HepG2 (cell line): ENCODE measurements around the gene PPP1R9B. TPM values are rescaled to one million over a fixed set of nuclear protein-coding genes. Genes with fewer than 3 reads are reported as not detected.
A peak's percentile ranks its signal among the peaks of the same experiment; 100 is the strongest.

ENCODE experiments used
- ATAC-seq: fragments of 200-7000 bp; cut with Tn5 transposase; 3 replicates; pipeline ENCODE4 v1.9.1; 2020; ENCODE audit warnings: mild to moderate bottlenecking, moderate library complexity
- BruUV-seq: library from RNA; stranded (reverse); fragments of 400-500 nt; replicated peaks from 2 replicates; lab custom pipeline; 2021; lab: Mats Ljungman, UMichigan
- CTCF ChIA-PET: fragments of 300-600 bp; formaldehyde crosslinking; extraction: SDS; loops from one replicate; lab custom pipeline; 2021; ENCODE audit warnings: low total read pairs, inconsistent platforms, low intra/inter-chr PET ratio; lab: Yijun Ruan, JAX
- POLR2A ChIA-PET: fragments of 350-600 bp; sonication (Branson Sonifier 250); formaldehyde crosslinking; loops from one replicate; lab custom pipeline; 2020; ENCODE audit warnings: antibody characterized with exemption, inconsistent platforms; lab: Yijun Ruan, JAX
- DNase-seq: peaks from one replicate; pipeline ENCODE4 v3.0.0-alpha.2; 2015; ENCODE audit warnings: low spot score
- FAIRE-seq: peaks from 3 replicates; lab custom pipeline; 2011; peaks lifted over from hg19 to GRCh38; lab: Jason Lieb, UNC
- H2AFZ ChIP-seq: one replicate; pipeline ENCODE4 v1.6.1; 2011; ENCODE audit warnings: low read length, inconsistent platforms
- H3K27ac ChIP-seq: fragments of 300-600 bp; 3 replicates; pipeline ENCODE4 v1.8.0; 2011; ENCODE audit warnings: mixed run types, mild to moderate bottlenecking, mixed read lengths, low read length, inconsistent platforms; ENCODE audit not compliant: insufficient read depth; ENCODE audit errors: extremely low read length
- H3K27me3 ChIP-seq, 2 experiments: fragments of 200-600 bp in 1 of 2; 2 replicates in 1 of 2; 3 replicates in 1 of 2; pipeline versions ENCODE4 v1.6.0 to v1.8.0; 2011; ENCODE audit warnings: low read length in 2 of 2, mild to moderate bottlenecking in 2 of 2, moderate library complexity in 2 of 2, inconsistent platforms in 1 of 2; ENCODE audit not compliant: insufficient read depth in 2 of 2, control insufficient read depth in 1 of 2
- H3K36me3 ChIP-seq, 2 experiments: fragments of 200-600 bp in 1 of 2; replicated peaks in 1 of 2; 2 replicates in 1 of 2; 3 replicates in 1 of 2; pipeline versions ENCODE4 v1.5.1 to v1.8.0; 2011; ENCODE audit warnings: low read length in 2 of 2, inconsistent platforms in 1 of 2; ENCODE audit not compliant: insufficient read depth in 2 of 2, control insufficient read depth in 1 of 2
- H3K4me1 ChIP-seq: 2 replicates; pipeline ENCODE4 v1.5.1; 2012; ENCODE audit warnings: low read length, inconsistent platforms; ENCODE audit not compliant: insufficient read depth
- H3K4me2 ChIP-seq: 2 replicates; pipeline ENCODE4 v1.6.0; 2011; ENCODE audit warnings: low read depth, low read length, inconsistent platforms
- H3K4me3 ChIP-seq, 3 experiments: fragments of 200-600 bp in 1 of 3; sonication (generic), shearing (Covaris generic) in 1 of 3; replicated peaks in 1 of 3; 2 replicates each; pipeline ENCODE4 v1.5.1; 2011 to 2016; ENCODE audit warnings: low read length in 3 of 3, inconsistent platforms in 2 of 3, low read depth in 2 of 3, mild to moderate bottlenecking in 2 of 3, control low read depth in 1 of 3, mixed read lengths in 1 of 3; ENCODE audit not compliant: insufficient read depth in 1 of 3
- H3K79me2 ChIP-seq: one replicate; pipeline ENCODE4 v1.6.1; 2011; ENCODE audit warnings: low read length, inconsistent platforms; ENCODE audit not compliant: insufficient read depth
- H3K9ac ChIP-seq: 2 replicates; pipeline ENCODE4 v1.6.0; 2011; ENCODE audit warnings: mild to moderate bottlenecking, low read depth, low read length, inconsistent platforms; ENCODE audit not compliant: insufficient read depth
- H3K9me3 ChIP-seq: 2 replicates; pipeline ENCODE4 v1.5.1; 2012; ENCODE audit warnings: mild to moderate bottlenecking, low read length
- H4K20me1 ChIP-seq: 2 replicates; pipeline ENCODE4 v1.6.0; 2011; ENCODE audit warnings: inconsistent platforms, mild to moderate bottlenecking, low read length, moderate library complexity; ENCODE audit not compliant: insufficient read depth
- EZH2 ChIP-seq: conservative IDR thresholded peaks from 2 replicates; pipeline ENCODE4 v1.6.1; 2012; ENCODE audit warnings: mild to moderate bottlenecking, low read depth, low read length, moderate library complexity
- ZNF10 ChIP-seq: sonication (generic); formaldehyde crosslinking; IDR thresholded peaks from 2 replicates; pipeline ENCODE4 v1.4.0; 2020; ENCODE audit warnings: mild to moderate bottlenecking, low read depth, missing genetic modification reagents, borderline replicate concordance
- ZNF512B ChIP-seq: sonication (generic); formaldehyde crosslinking; IDR thresholded peaks from 2 replicates; pipeline ENCODE4 v1.5.1; 2020; ENCODE audit warnings: missing genetic modification reagents, mild to moderate bottlenecking, borderline replicate concordance
- ZNF564 ChIP-seq: sonication (generic); formaldehyde crosslinking; IDR thresholded peaks from 2 replicates; pipeline ENCODE4 v1.8.1; 2023; ENCODE audit warnings: mild to moderate bottlenecking, missing genetic modification reagents
- ZNF670 ChIP-seq: sonication (generic); formaldehyde crosslinking; IDR thresholded peaks from 2 replicates; pipeline ENCODE4 v1.8.0; 2022; ENCODE audit warnings: mild to moderate bottlenecking, missing genetic modification reagents, borderline replicate concordance
- WGBS: methylation state at CpG from one replicate; pipeline ENCODE4 v1.1.6; 2017; ENCODE audit warnings: low lambda C conversion rate; 5-methylcytosine and 5-hydroxymethylcytosine counted together
- in situ Hi-C: cut with HindIII; loops from 2 replicates; pipeline ENCODE4 v1.10.0; 2017; ENCODE audit warnings: low pct_unique_long_range_greater_than_20kb; ENCODE audit not compliant: extremely low pct_ligation_motif_present
- intact Hi-C: fragments of 100-400 bp; cut with micrococcal nuclease; formaldehyde crosslinking; loops from one replicate; pipeline ENCODE4 v1.10.0; 2022; ENCODE audit not compliant: unreplicated experiment
- polyA plus RNA-seq, 8 experiments: library from polyadenylated mRNA; depleted of rRNA in 3 of 8; stranded (reverse) in 7 of 8; unstranded in 1 of 8; fragments of >200 nt; fragmentation: Illumina TruSeq in 4 of 8; extraction: Trizol in 4 of 8; gene quantifications; 2 replicates each; pipeline versions ENCODE4 v1.2.1 to v1.2.3, GENCODE V29; 2011 to 2016; ENCODE audit warnings: low read depth in 4 of 8, missing spikeins in 1 of 8, mixed read lengths in 1 of 8; ENCODE audit not compliant: insufficient read depth in 1 of 8
- total RNA-seq, 5 experiments: library from RNA; depleted of rRNA; stranded (reverse); fragments of >200 nt; fragmentation: Illumina TruSeq; extraction: Trizol; gene quantifications; 2 replicates each; pipeline ENCODE4 v1.2.3, GENCODE V29; 2016; ENCODE audit warnings: low read depth in 1 of 5

Gene PPP1R9B
- total and polyA plus RNA-seq, 2 of the 13 experiments (the other 11 are each of a cell fraction or from before 2014, with no cell fraction given): 9.4 to 15.8 TPM

GRCh38 chr17:50090971-50091917, 59.2 kb downstream of the PPP1R9B start:
- Histone ChIP-seq H3K4me2 (no peak overlapping the region), H2AFZ (no peak overlapping the region), H3K36me3 (no peaks in the 10 kb centered on the region), H3K27me3 (peaks cover 6 to 28% of the 10 kb centered on the region in 2 experiments; a peak in 4 of 5 replicates), H3K9me3 (no peaks in the 10 kb centered on the region), H4K20me1 (no peaks in the 10 kb centered on the region), H3K9ac (no peak overlapping the region), H3K4me3 (no peak overlapping the region), H3K4me1 (peaks cover 11% of the 10 kb centered on the region), H3K27ac (no peak overlapping the region), H3K79me2 (peaks cover 6% of the 10 kb centered on the region)
- ChIA-PET CTCF (interaction anchor here (2.0 kb wide), 1 partner anchor 65 kb away, joined by 5 read pairs; no protein-coding TSS in a partner anchor), POLR2A (interaction anchor here (1.4 kb wide), 1 partner anchor 11 kb away, joined by 3 read pairs; no protein-coding TSS in a partner anchor)
- FAIRE-seq (no peak), ATAC-seq (no peak), DNase-seq (no peak)
- intact Hi-C loops (no loop called here), in situ Hi-C loops (no loop called here)
- TF ChIP-seq EZH2: 0 out of 2 replicates have a peak, but pooled peaks have one; percentile 25
- TF ChIP-seq ZNF670 (CRISPR knock-in tag): no peak
- BruUV-seq: no TSS peak
- 29% methylated on average over 14 of the region's 15 CpGs for WGBS

GRCh38 chr17:50090071-50090470, 60.4 kb downstream of the PPP1R9B start:
- no peak for FAIRE-seq
- POLR2A ChIA-PET: no interaction called here
- no TSS peak for BruUV-seq

More at GRCh38 chr17:50090071-50090470, 60.4 kb downstream of the PPP1R9B start:
- Histone ChIP-seq H3K27ac (no peak overlapping the region), H3K4me1 (peaks cover 4% of the 10 kb centered on the region; the same call in 1 of the 2 replicates), H3K27me3 (peaks cover 6 to 28% of the 10 kb centered on the region in 2 experiments; a peak in 4 of 5 replicates), H3K36me3 (no peaks in the 10 kb centered on the region), H3K9ac (no peak overlapping the region), H3K9me3 (no peaks in the 10 kb centered on the region), H3K79me2 (no peaks in the 10 kb centered on the region), H2AFZ (no peak overlapping the region), H4K20me1 (no peaks in the 10 kb centered on the region), H3K4me2 (no peak overlapping the region), H3K4me3 (no peak overlapping the region)
- no peak for DNase-seq
- ATAC-seq: no peak
- TF ChIP-seq ZNF564 (CRISPR knock-in tag) (no peak), ZNF10 (CRISPR knock-in tag) (no peak), ZNF512B (CRISPR knock-in tag) (no peak)
- intact Hi-C loops: no loop called here
- CTCF ChIA-PET: interaction anchor here (2.0 kb wide), 1 partner anchor 64 kb away, joined by 5 read pairs; no protein-coding TSS in a partner anchor
- WGBS: 42% methylated on average over 6 of the region's 6 CpGs
- in situ Hi-C loops: no loop called here
